ENCODE data around the gene GNG7. TPM values are rescaled to one million over a fixed set of nuclear protein-coding genes. Genes with fewer than 3 reads are reported as not detected.

The GNG7 gene
- total RNA-seq, 2 donors from 2014 or later: 12.3 to 12.4 TPM

- no peak overlapping the region for H3K27ac ChIP-seq (ENCODE audit: low read depth, low read length)
- WGBS, 2 experiments (ENCODE audit: insufficient coverage in 1 of 2, insufficient read length in 1 of 2): 37 to 38% methylated on average over 19 to 39 of the region's 39 CpGs
- H3K4me1 ChIP-seq (ENCODE audit: control insufficient read depth, insufficient read depth, low read length): no peaks in the 10 kb centered on the region
- H3K9me3 ChIP-seq (ENCODE audit: control insufficient read depth, low read length): no peaks in the 10 kb centered on the region
- H3K27me3 Mint-ChIP-seq (ENCODE audit: insufficient read depth): peaks cover 18% of the 10 kb centered on the region
- no peak for DNase-seq
- H3K4me3 ChIP-seq (ENCODE audit: low read length): peak overlapping the region; percentile 64
- H3K9me3 Mint-ChIP-seq: no peaks in the 10 kb centered on the region
- H3K9ac ChIP-seq (ENCODE audit: extremely low read depth, low read length, poor library complexity, severe bottlenecking): no peak overlapping the region
- peaks cover 10% of the 10 kb centered on the region for H3K27me3 ChIP-seq (ENCODE audit: control insufficient read depth, insufficient read depth, low read length, poor library complexity, severe bottlenecking)
- H3K27ac Mint-ChIP-seq: no peak overlapping the region
- no peak for TF ChIP-seq CTCF (conservative IDR thresholded peaks at IDR 0.05)
- peak overlapping the region; percentile 66 for H3K4me3 Mint-ChIP-seq
- no peaks in the 10 kb centered on the region for H3K36me3 Mint-ChIP-seq (ENCODE audit: low read depth)
- peaks cover 4% of the 10 kb centered on the region for H3K4me1 Mint-ChIP-seq
- no peaks in the 10 kb centered on the region for H3K36me3 ChIP-seq (ENCODE audit: control insufficient read depth, insufficient read depth, low read length)
These were observed 19.4 kb upstream of the GNG7 start for GRCh38 chr19:2721570-2722540.

- H3K4me3 ChIP-seq (ENCODE audit: low read length): peak within 1 kb of the TSS; percentile 64
These were observed 18.5 kb upstream of the GNG7 start, which contains the start of gene DIRAS1 for GRCh38 chr19:2720777-2721569. DIRAS1 (minus strand) TSS chr19:2721372; CDS start chr19:2717806, 3,566 bp downstream.

More at GRCh38 chr19:2720777-2721569, 18.5 kb upstream of the GNG7 start, which contains the start of gene DIRAS1:
- peak within 1 kb of the TSS; percentile 11 for H3K9ac ChIP-seq (ENCODE audit: extremely low read depth, low read length, poor library complexity, severe bottlenecking)
- Mint-ChIP-seq H3K27ac (no peak within 1 kb of the TSS), H3K27me3 (ENCODE audit: insufficient read depth) (peaks cover 15% of the 10 kb centered on the region), H3K36me3 (ENCODE audit: low read depth) (peaks cover 3% of the 10 kb centered on the region), H3K9me3 (peaks cover under 1% of the 10 kb centered on the region), H3K4me3 (peak within 1 kb of the TSS; percentile 66), H3K4me1 (peaks cover 4% of the 10 kb centered on the region)
- no peaks in the 10 kb centered on the region for H3K36me3 ChIP-seq (ENCODE audit: control insufficient read depth, insufficient read depth, low read length)
- H3K27me3 ChIP-seq (ENCODE audit: control insufficient read depth, insufficient read depth, low read length, poor library complexity, severe bottlenecking): peaks cover 10% of the 10 kb centered on the region
- TF ChIP-seq CTCF (conservative IDR thresholded peaks at IDR 0.05): no peak
- WGBS, 2 experiments (ENCODE audit: insufficient coverage in 1 of 2, insufficient read length in 1 of 2): 0% methylated on average over 20 to 94 of the region's 100 CpGs
- H3K9me3 ChIP-seq (ENCODE audit: control insufficient read depth, low read length): no peaks in the 10 kb centered on the region
- H3K27ac ChIP-seq (ENCODE audit: low read depth, low read length): no peak within 1 kb of the TSS
- peak; percentile 88 for DNase-seq
- no peaks in the 10 kb centered on the region for H3K4me1 ChIP-seq (ENCODE audit: control insufficient read depth, insufficient read depth, low read length)
